ENCODE results near the gene VENTX.

VENTX gene

DNA sequence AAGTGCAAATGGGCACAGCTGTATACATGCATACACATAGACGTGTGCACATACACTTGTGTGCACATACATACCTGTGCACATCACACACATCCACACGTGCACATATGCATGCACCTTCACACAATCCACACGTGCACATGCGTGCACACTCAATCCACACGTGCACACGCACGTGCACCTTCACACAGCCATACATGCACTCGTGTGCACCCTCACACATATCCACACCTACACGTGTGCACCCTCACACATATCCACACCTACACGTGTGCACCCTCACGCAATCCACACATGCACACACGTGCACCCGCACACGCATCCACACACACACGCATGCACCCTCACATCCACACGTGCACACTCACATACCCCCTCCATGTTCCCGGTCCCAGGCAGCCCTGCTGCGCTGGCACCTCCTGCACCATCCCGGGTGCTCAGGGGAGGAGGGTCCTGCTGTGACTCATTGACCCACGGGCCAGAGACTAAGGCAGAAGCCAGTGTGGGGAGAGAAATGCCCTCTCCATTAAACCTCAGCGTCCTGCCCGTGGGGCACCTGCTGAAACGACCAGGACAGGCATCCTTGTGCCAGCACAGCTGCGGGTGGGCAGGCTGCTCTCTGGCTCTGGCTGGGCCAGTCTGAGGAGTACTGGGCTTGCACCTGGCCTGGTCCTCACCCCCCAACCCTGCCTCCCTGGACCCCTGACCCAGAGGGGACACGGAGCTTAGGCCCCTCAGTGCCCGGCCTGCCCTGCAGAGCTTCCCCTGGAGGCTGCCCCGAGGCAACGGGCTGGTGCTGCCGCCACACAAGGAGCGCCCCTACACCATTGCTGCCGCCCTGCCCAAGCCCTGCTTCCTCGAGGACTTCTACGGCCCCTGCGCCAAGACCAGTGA is 25.4 kb upstream of the VENTX start:
- peaks cover 14% of the 10 kb centered on the region for H3K36me3 ChIP-seq (ENCODE audit: control insufficient read depth, insufficient read depth, low read length)
- H3K9ac ChIP-seq (ENCODE audit: low read depth, low read length) = no peak overlapping the region
- no peaks in the 10 kb centered on the region for H3K4me1 ChIP-seq (ENCODE audit: control insufficient read depth, insufficient read depth, low read length)
- no peak overlapping the region for H3K4me3 ChIP-seq (ENCODE audit: low read depth, low read length)
- no peaks in the 10 kb centered on the region for H3K9me3 ChIP-seq (ENCODE audit: control insufficient read depth, insufficient read depth, low read length)
- H3K27me3 ChIP-seq (ENCODE audit: control insufficient read depth, insufficient read depth, low read length) = no peaks in the 10 kb centered on the region

DNA sequence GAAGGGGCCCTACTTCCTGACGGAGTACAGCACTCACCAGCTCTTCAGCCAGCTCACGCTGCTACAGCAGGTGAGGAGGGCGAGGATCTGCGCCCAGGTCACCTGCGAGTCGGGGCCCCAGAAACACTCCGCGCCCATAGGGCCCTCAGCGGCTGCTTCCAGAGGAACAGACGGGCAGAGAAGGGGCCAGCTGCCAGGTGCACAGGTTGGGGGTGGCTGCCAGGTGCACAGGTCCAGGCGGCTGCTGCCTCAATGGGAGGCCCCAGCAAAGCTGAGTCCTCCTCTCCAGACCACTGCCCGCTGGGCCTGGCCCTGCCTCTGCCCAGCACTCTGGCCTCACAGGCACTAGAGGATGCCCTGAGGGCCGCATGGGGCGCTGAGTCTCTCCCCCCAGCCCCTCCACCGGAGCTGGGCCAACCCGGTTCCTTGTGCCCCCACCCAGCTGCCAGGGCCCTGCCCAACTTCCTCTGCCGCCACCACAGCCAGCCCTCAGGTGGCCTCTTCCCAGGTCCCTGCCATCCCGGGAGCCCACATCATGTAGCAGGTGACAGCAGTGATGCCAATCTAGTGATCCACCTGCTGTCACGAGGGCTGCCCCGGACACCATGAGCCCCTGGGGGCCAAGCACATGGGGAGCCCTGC is 24.7 kb upstream of the VENTX start:
- H3K27me3 ChIP-seq (ENCODE audit: control insufficient read depth, insufficient read depth, low read length) = no peaks in the 10 kb centered on the region
- no peaks in the 10 kb centered on the region for H3K9me3 ChIP-seq (ENCODE audit: control insufficient read depth, insufficient read depth, low read length)

DNA sequence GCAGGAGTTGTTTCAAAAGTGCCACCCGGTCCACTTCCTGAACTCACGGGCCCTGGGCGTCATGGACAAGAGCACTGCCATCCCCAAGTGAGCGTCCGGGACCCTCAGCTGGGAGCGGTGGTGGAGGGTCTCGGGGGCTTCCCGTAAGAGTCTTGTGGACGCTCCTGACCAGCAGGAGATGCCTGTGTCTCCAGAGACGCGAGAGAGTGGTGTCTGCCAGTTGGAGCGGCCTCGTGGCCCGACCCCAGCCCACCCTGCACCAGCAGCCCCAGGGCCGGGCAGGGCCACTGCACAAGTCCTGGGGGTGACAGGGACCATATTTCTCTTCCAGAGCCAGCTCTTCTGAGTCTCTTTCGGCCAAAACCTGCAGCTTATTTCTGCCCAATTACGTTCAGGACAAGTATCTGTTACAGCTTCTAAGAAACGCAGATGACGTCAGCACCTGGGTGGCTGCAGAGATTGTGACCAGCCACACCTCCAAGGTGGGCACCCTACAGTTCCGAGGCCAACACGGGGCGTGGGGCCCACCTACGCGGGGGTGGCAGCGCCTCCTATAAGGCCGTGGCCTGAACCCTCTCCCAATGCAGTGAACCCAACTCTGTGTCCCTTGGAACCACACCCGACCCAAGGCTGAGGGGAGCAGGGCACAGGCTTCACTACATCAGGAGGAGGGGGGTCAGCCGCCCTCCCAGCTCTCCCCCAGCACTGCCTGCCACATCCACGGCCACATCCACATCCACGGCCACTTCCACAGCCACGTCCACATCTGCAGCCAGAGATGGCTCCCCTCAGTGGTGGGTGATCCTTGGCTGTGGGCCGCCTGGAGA is 23.8 kb upstream of the VENTX start:
- no peaks in the 10 kb centered on the region for H3K4me1 ChIP-seq (ENCODE audit: control insufficient read depth, insufficient read depth, low read length)
- peaks cover 14% of the 10 kb centered on the region for H3K36me3 ChIP-seq (ENCODE audit: control insufficient read depth, insufficient read depth, low read length)
- H3K27me3 ChIP-seq (ENCODE audit: control insufficient read depth, insufficient read depth, low read length) = no peaks in the 10 kb centered on the region
- H3K9me3 ChIP-seq (ENCODE audit: control insufficient read depth, insufficient read depth, low read length) = no peaks in the 10 kb centered on the region
- no peak overlapping the region for H3K4me3 ChIP-seq (ENCODE audit: low read depth, low read length)
- no peak overlapping the region for H3K9ac ChIP-seq (ENCODE audit: low read depth, low read length)

More for the DNA sequence above, 24.7 kb upstream of the VENTX start:
- Histone ChIP-seq H3K9ac (ENCODE audit: low read depth, low read length) (no peak overlapping the region), H3K4me1 (ENCODE audit: control insufficient read depth, insufficient read depth, low read length) (no peaks in the 10 kb centered on the region), H3K4me3 (ENCODE audit: low read depth, low read length) (no peak overlapping the region), H3K36me3 (ENCODE audit: control insufficient read depth, insufficient read depth, low read length) (peaks cover 14% of the 10 kb centered on the region)

GRCh38 chr10:133214468-133215410 is 22.9 kb upstream of the VENTX start:
- Histone ChIP-seq H3K27me3 (ENCODE audit: control insufficient read depth, insufficient read depth, low read length) (no peaks in the 10 kb centered on the region), H3K4me1 (ENCODE audit: control insufficient read depth, insufficient read depth, low read length) (no peaks in the 10 kb centered on the region), H3K36me3 (ENCODE audit: control insufficient read depth, insufficient read depth, low read length) (peaks cover 14% of the 10 kb centered on the region), H3K4me3 (ENCODE audit: low read depth, low read length) (no peak overlapping the region), H3K9me3 (ENCODE audit: control insufficient read depth, insufficient read depth, low read length) (no peaks in the 10 kb centered on the region), H3K9ac (ENCODE audit: low read depth, low read length) (no peak overlapping the region)

DNA sequence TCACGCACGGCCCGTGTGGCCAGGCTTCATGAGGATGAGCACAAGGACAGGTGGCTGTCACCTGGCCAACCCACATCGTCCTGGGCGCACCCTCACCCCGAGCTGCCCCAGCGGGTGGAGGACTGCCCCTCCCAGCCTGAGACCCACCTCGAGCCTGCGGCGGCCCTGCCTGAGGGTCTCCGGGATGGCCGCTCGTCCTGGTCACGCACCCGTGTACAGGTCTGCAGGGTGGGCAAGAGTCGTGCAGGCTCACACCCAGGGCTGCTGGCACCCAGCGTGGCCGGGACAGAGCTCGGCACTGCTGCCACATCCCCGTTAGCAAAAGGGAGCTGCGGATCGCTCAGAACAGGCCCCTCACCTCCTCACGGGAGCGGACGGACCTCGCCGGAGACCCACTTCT is 22.1 kb upstream of the VENTX start:
- Histone ChIP-seq H3K36me3 (ENCODE audit: control insufficient read depth, insufficient read depth, low read length) (peaks cover 14% of the 10 kb centered on the region), H3K4me1 (ENCODE audit: control insufficient read depth, insufficient read depth, low read length) (no peaks in the 10 kb centered on the region), H3K4me3 (ENCODE audit: low read depth, low read length) (no peak overlapping the region), H3K9me3 (ENCODE audit: control insufficient read depth, insufficient read depth, low read length) (no peaks in the 10 kb centered on the region), H3K27me3 (ENCODE audit: control insufficient read depth, insufficient read depth, low read length) (no peaks in the 10 kb centered on the region), H3K9ac (ENCODE audit: low read depth, low read length) (no peak overlapping the region)

- H3K9ac ChIP-seq (ENCODE audit: low read depth, low read length) = no peak overlapping the region
- H3K4me3 ChIP-seq (ENCODE audit: low read depth, low read length) = no peak overlapping the region
- H3K9me3 ChIP-seq (ENCODE audit: control insufficient read depth, insufficient read depth, low read length) = no peaks in the 10 kb centered on the region
- H3K27me3 ChIP-seq (ENCODE audit: control insufficient read depth, insufficient read depth, low read length) = no peaks in the 10 kb centered on the region
- H3K36me3 ChIP-seq (ENCODE audit: control insufficient read depth, insufficient read depth, low read length) = peaks cover 14% of the 10 kb centered on the region
- no peaks in the 10 kb centered on the region for H3K4me1 ChIP-seq (ENCODE audit: control insufficient read depth, insufficient read depth, low read length)
Observed at GRCh38 chr10:133216776-133217175, 20.9 kb upstream of the VENTX start.

DNA sequence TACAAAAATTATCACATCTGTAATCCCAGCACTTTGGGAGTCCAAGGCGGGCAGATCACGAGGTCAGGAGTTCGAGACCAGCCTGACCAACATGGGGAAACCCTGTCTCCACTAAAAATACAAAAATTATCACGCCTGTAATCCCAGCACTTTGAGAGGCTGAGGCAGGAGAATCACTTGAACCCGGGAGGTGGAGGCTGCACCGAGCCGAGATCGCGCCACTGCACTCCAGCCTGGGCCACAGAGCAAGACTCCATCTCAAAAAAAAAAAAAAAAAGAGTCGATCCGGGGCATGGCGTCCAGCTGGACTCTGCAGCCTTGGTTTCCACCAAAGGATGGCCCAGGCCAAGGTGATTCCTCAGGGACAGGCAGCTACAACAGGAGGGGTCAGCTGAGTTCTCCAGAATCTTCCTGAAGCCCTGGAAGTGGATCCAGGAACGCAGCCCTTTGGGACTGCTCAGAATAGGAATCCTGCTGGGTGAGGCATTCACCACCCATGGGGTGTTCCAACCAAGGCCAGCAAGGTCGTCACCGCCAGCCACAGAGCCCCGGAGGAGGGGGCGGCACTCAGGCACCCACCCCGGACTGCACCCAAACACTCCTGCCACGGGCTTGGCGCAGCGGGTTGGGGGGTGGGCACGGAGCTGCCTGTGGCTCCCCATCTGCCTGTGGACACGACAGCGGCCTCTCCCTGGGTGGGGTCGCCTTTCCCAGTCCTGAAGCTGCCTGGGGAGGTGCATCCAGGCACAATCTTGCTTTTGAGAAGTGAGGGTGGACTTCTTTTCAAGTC is 19.7 kb upstream of the VENTX start:
- Histone ChIP-seq H3K4me3 (ENCODE audit: low read depth, low read length) (no peak overlapping the region), H3K36me3 (ENCODE audit: control insufficient read depth, insufficient read depth, low read length) (peaks cover 14% of the 10 kb centered on the region), H3K4me1 (ENCODE audit: control insufficient read depth, insufficient read depth, low read length) (no peaks in the 10 kb centered on the region)

DNA sequence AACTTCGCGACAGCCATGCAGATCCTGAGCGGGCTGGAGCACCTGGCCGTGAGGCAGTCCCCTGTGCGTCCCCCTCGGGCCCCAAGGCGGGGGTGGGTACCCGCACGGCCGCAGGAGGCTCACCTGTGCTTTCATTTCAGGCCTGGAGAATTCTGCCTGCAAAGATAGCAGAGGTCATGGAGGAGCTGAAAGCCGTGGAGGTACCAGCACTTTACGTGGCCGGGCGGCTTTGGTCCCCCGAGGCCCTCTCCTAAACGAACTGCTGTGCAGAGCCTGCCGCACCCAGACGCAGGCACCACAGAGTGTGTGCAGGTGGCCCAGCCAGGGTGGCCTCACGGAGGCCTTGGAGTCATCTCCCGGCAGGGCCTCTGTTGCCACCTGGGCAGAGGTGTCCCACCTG is 18.8 kb upstream of the VENTX start:
- Histone ChIP-seq H3K27me3 (ENCODE audit: control insufficient read depth, insufficient read depth, low read length) (no peaks in the 10 kb centered on the region), H3K4me1 (ENCODE audit: control insufficient read depth, insufficient read depth, low read length) (no peaks in the 10 kb centered on the region), H3K4me3 (ENCODE audit: low read depth, low read length) (no peak overlapping the region), H3K36me3 (ENCODE audit: control insufficient read depth, insufficient read depth, low read length) (peaks cover 12% of the 10 kb centered on the region), H3K9me3 (ENCODE audit: control insufficient read depth, insufficient read depth, low read length) (no peaks in the 10 kb centered on the region), H3K9ac (ENCODE audit: low read depth, low read length) (peak overlapping the region; percentile 47)

More for the DNA sequence above, 19.7 kb upstream of the VENTX start:
- no peaks in the 10 kb centered on the region for H3K9me3 ChIP-seq (ENCODE audit: control insufficient read depth, insufficient read depth, low read length)
- H3K9ac ChIP-seq (ENCODE audit: low read depth, low read length) = peak overlapping the region; percentile 4
- no peaks in the 10 kb centered on the region for H3K27me3 ChIP-seq (ENCODE audit: control insufficient read depth, insufficient read depth, low read length)

GRCh38 chr10:133219782-133220181 is 17.9 kb upstream of the VENTX start:
- H3K9me3 ChIP-seq (ENCODE audit: control insufficient read depth, insufficient read depth, low read length) = no peaks in the 10 kb centered on the region
- H3K4me1 ChIP-seq (ENCODE audit: control insufficient read depth, insufficient read depth, low read length) = no peaks in the 10 kb centered on the region
- peaks cover 9% of the 10 kb centered on the region for H3K36me3 ChIP-seq (ENCODE audit: control insufficient read depth, insufficient read depth, low read length)
- H3K9ac ChIP-seq (ENCODE audit: low read depth, low read length) = peak overlapping the region; percentile 47
- peak overlapping the region; percentile 18 for H3K4me3 ChIP-seq (ENCODE audit: low read depth, low read length)
- H3K27me3 ChIP-seq (ENCODE audit: control insufficient read depth, insufficient read depth, low read length) = no peaks in the 10 kb centered on the region

GRCh38 chr10:133221331-133221730 is 16.3 kb upstream of the VENTX start:
- H3K36me3 ChIP-seq (ENCODE audit: control insufficient read depth, insufficient read depth, low read length) = peaks cover 3% of the 10 kb centered on the region
- no peaks in the 10 kb centered on the region for H3K9me3 ChIP-seq (ENCODE audit: control insufficient read depth, insufficient read depth, low read length)
- no peak overlapping the region for H3K9ac ChIP-seq (ENCODE audit: low read depth, low read length)
- H3K27me3 ChIP-seq (ENCODE audit: control insufficient read depth, insufficient read depth, low read length) = no peaks in the 10 kb centered on the region
- no peaks in the 10 kb centered on the region for H3K4me1 ChIP-seq (ENCODE audit: control insufficient read depth, insufficient read depth, low read length)
- no peak overlapping the region for H3K4me3 ChIP-seq (ENCODE audit: low read depth, low read length)
